ENCODE data around the gene CCDC12. TPM values are rescaled to one million over a fixed set of nuclear protein-coding genes. Genes with fewer than 3 reads are reported as not detected.

Gene CCDC12
- total RNA-seq, 2 donors from 2014 or later, result 46.7 to 47.8 TPM

DNA sequence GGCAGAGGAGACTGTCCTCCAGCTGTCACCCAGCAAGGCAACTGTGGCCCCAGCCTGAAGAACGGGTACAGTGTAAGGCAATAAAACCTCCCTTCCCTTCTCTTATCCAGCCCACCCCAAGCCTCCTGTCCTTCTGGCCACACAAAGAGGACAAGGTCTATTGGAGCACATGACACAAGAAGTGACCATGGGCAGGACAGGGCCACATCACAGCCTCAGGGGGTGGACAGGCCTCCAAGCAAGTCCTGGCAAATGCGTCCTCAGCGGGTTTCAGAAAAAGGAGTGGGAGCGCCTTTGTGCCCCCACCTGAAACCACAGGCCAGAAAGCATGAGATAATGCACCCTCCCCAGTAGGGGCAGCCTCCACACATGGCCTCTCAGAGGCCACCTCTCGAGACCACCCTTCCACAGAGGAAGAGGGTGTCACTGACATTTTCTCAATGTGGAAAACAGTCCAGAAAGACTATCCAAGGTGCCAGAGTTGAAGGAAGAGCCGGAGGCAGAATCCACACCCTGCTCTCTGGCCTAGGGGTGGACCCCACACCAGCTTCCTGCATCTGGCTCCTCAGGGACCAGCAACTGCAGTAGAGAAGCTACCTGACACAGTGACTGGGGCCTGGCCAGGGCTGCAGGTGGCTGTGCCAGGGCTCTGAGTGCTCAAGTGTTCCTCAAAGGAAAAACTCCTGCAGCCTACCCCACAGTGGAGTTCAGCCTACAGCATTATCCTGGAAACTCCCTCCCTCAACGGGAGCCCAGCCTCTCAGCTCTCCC, 43.9 kb downstream of the CCDC12 start:
- Histone ChIP-seq H3K36me3 (ENCODE audit: control insufficient read depth, insufficient read depth, low read length) (peaks cover 44% of the 10 kb centered on the region), H3K4me3 (ENCODE audit: low read length) (no peak overlapping the region), H3K4me1 (ENCODE audit: control insufficient read depth, insufficient read depth, low read length) (peaks cover 11% of the 10 kb centered on the region), H3K27ac (ENCODE audit: low read depth, low read length) (no peak overlapping the region), H3K9ac (ENCODE audit: extremely low read depth, low read length, poor library complexity, severe bottlenecking) (no peak overlapping the region), H3K9me3 (ENCODE audit: control insufficient read depth, low read length) (no peaks in the 10 kb centered on the region), H3K27me3 (ENCODE audit: control insufficient read depth, insufficient read depth, low read length, poor library complexity, severe bottlenecking) (no peaks in the 10 kb centered on the region)
- H3K9me3 Mint-ChIP-seq, result no peaks in the 10 kb centered on the region
- peak overlapping the region; percentile 58 for H3K27ac Mint-ChIP-seq
- no peaks in the 10 kb centered on the region for H3K27me3 Mint-ChIP-seq (ENCODE audit: insufficient read depth)
- H3K4me3 Mint-ChIP-seq, result no peak overlapping the region
- 96 to 100% methylated on average over 4 to 7 of the region's 7 CpGs for WGBS, 2 experiments (ENCODE audit: insufficient coverage in 1 of 2, insufficient read length in 1 of 2)
- peaks cover 20% of the 10 kb centered on the region for H3K4me1 Mint-ChIP-seq
- peaks cover 21% of the 10 kb centered on the region for H3K36me3 Mint-ChIP-seq (ENCODE audit: low read depth)
- TF ChIP-seq, protein P1, sequence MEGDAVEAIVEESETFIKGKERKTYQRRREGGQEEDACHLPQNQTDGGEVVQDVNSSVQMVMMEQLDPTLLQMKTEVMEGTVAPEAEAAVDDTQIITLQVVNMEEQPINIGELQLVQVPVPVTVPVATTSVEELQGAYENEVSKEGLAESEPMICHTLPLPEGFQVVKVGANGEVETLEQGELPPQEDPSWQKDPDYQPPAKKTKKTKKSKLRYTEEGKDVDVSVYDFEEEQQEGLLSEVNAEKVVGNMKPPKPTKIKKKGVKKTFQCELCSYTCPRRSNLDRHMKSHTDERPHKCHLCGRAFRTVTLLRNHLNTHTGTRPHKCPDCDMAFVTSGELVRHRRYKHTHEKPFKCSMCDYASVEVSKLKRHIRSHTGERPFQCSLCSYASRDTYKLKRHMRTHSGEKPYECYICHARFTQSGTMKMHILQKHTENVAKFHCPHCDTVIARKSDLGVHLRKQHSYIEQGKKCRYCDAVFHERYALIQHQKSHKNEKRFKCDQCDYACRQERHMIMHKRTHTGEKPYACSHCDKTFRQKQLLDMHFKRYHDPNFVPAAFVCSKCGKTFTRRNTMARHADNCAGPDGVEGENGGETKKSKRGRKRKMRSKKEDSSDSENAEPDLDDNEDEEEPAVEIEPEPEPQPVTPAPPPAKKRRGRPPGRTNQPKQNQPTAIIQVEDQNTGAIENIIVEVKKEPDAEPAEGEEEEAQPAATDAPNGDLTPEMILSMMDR (conservative IDR thresholded peaks at IDR 0.05), result peak; percentile 25
- no peak for DNase-seq

DNA sequence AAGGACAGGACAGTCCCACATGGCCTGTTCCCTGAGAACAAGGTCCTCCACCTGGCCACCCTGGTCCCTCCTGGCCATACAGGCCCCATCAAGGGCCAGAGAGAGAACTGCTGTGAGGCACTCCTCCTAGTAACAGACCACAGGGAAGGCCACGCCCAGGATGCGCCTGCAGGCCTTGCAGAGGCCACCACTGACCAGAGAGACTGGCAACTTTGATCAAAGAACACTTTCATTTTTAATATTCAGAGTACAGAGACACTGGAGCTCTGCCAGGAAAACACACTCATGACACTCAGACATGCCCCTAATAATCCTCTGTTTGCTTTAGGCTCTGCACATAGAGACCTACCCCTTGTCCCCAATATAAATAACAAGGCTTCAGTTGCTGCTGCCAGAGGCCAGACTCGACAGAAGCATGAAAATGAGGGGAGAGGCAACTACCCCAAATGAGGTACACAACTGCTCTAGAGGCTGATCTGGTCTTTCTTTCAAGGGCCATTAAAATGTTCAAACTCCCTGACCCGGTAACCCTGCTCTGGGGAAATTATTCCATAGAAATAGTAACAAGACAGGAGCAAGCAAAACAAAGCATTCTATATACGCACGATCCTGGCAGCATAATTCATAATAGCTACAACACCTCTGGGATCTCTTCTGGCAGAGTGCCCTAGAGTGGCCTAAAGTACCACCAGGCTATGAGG, 44.8 kb downstream of the CCDC12 start:
- H3K27ac Mint-ChIP-seq, result peak overlapping the region; percentile 58
- peaks cover 20% of the 10 kb centered on the region for H3K4me1 Mint-ChIP-seq
- H3K27ac ChIP-seq (ENCODE audit: low read depth, low read length), result peak overlapping the region; percentile 21
- peaks cover 48% of the 10 kb centered on the region for H3K36me3 ChIP-seq (ENCODE audit: control insufficient read depth, insufficient read depth, low read length)
- H3K4me3 ChIP-seq (ENCODE audit: low read length), result no peak overlapping the region
- H3K9me3 Mint-ChIP-seq, result no peaks in the 10 kb centered on the region
- H3K9ac ChIP-seq (ENCODE audit: extremely low read depth, low read length, poor library complexity, severe bottlenecking), result no peak overlapping the region
- DNase-seq, result no peak
- H3K4me3 Mint-ChIP-seq, result no peak overlapping the region
- no peaks in the 10 kb centered on the region for H3K27me3 ChIP-seq (ENCODE audit: control insufficient read depth, insufficient read depth, low read length, poor library complexity, severe bottlenecking)
- peaks cover 11% of the 10 kb centered on the region for H3K4me1 ChIP-seq (ENCODE audit: control insufficient read depth, insufficient read depth, low read length)
- no peaks in the 10 kb centered on the region for H3K9me3 ChIP-seq (ENCODE audit: control insufficient read depth, low read length)
- TF ChIP-seq, protein P1 (conservative IDR thresholded peaks at IDR 0.05), result no peak
- no peaks in the 10 kb centered on the region for H3K27me3 Mint-ChIP-seq (ENCODE audit: insufficient read depth)
- WGBS, 2 experiments (ENCODE audit: insufficient coverage in 1 of 2, insufficient read length in 1 of 2), result 88 to 90% methylated on average over 4 to 6 of the region's 6 CpGs
- peaks cover 22% of the 10 kb centered on the region for H3K36me3 Mint-ChIP-seq (ENCODE audit: low read depth)

DNA sequence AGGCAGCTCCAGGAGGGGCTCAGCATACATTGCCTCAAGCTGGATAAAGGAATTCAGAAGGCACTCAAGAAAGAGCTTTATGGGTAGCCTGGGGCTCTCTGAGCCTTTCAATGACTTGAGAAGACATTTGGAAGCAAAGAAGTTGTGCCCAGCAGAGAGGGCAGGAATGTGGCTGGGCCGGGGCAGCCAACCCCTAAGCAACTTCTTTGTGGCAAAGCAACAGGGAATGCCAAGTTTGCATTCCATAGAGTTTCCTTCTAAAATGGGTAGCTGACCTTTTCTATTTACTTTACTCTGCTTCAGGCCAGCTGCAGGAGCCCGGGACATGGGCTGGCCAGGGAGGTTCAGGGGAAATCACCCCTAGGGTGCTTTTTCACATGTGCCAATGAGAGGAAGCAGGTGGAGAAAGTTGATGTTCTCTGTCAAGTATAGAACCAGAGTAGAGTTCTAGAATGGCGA, 45.6 kb downstream of the CCDC12 start:
- H3K4me1 Mint-ChIP-seq, result peaks cover 12% of the 10 kb centered on the region
- peaks cover 47% of the 10 kb centered on the region for H3K36me3 ChIP-seq (ENCODE audit: control insufficient read depth, insufficient read depth, low read length)
- H3K4me3 ChIP-seq (ENCODE audit: low read length), result no peak overlapping the region
- H3K27me3 ChIP-seq (ENCODE audit: control insufficient read depth, insufficient read depth, low read length, poor library complexity, severe bottlenecking), result no peaks in the 10 kb centered on the region
- peaks cover 10% of the 10 kb centered on the region for H3K4me1 ChIP-seq (ENCODE audit: control insufficient read depth, insufficient read depth, low read length)
- DNase-seq, result no peak
- peak overlapping the region; percentile 52 for H3K27ac Mint-ChIP-seq
- no peak overlapping the region for H3K9ac ChIP-seq (ENCODE audit: extremely low read depth, low read length, poor library complexity, severe bottlenecking)
- WGBS, 2 experiments (ENCODE audit: insufficient coverage in 1 of 2, insufficient read length in 1 of 2), result 93 to 100% methylated on average over 1 to 3 of the region's 3 CpGs
- no peaks in the 10 kb centered on the region for H3K9me3 Mint-ChIP-seq
- H3K4me3 Mint-ChIP-seq, result no peak overlapping the region
- peaks cover 16% of the 10 kb centered on the region for H3K36me3 Mint-ChIP-seq (ENCODE audit: low read depth)
- no peaks in the 10 kb centered on the region for H3K9me3 ChIP-seq (ENCODE audit: control insufficient read depth, low read length)
- no peaks in the 10 kb centered on the region for H3K27me3 Mint-ChIP-seq (ENCODE audit: insufficient read depth)
- peak overlapping the region; percentile 55 for H3K27ac ChIP-seq (ENCODE audit: low read depth, low read length)
- TF ChIP-seq, protein P1 (conservative IDR thresholded peaks at IDR 0.05), result no peak
